ENCODE data around the gene ZBTB8B.
"Not testable (repeated sequence)": the region's sequence is repeated elsewhere in the genome, so short reads cannot be mapped to it uniquely, and the experiment has no call there.

DNA sequence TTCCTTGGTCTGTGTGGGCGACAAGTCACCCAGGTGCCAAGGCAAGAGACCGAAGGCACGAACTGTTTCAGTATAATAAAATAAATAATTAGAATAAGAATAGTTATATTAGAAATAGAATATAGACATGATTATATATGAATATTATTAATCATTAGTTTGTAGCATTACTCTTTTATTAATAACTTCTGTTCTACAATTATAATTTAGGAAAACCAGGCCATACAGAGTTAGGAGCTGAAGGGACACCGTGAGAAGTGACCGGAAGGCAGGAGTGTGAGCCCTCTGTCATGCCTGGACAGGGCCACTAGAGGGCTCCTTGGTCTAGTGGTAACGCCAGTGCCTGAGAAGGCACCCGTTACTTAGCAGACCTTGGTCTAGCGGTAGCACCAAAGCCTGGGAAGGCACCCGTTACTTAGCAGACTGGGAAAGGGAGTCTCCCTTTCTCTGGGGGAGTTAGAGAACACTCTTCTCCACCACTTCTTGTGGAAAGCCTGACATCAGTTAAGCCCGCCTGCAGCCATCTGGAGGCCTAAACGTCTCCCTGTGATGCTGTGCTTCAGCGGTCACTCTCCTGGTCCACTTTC, 16.6 kb upstream of the ZBTB8B start:
- TF ChIP-seq EZH2, EZH2phosphoT487 (IDR thresholded peaks at IDR 0.05): not testable (repeated sequence)
- TF ChIP-seq, protein P1, sequence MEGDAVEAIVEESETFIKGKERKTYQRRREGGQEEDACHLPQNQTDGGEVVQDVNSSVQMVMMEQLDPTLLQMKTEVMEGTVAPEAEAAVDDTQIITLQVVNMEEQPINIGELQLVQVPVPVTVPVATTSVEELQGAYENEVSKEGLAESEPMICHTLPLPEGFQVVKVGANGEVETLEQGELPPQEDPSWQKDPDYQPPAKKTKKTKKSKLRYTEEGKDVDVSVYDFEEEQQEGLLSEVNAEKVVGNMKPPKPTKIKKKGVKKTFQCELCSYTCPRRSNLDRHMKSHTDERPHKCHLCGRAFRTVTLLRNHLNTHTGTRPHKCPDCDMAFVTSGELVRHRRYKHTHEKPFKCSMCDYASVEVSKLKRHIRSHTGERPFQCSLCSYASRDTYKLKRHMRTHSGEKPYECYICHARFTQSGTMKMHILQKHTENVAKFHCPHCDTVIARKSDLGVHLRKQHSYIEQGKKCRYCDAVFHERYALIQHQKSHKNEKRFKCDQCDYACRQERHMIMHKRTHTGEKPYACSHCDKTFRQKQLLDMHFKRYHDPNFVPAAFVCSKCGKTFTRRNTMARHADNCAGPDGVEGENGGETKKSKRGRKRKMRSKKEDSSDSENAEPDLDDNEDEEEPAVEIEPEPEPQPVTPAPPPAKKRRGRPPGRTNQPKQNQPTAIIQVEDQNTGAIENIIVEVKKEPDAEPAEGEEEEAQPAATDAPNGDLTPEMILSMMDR (IDR thresholded peaks at IDR 0.05) = peak; percentile 82

All from neural progenitor cell (in vitro differentiated cells).